GM12878 (cell line): ENCODE results near the gene PLXNA2.

ENCODE experiments used
- ATF7 ChIP-seq: fragments of 450-650 bp; IDR thresholded peaks from 2 replicates; pipeline ENCODE4 v1.6.1; 2016; ENCODE audit warnings: low read depth, mild to moderate bottlenecking
- EP300 ChIP-seq, 2 experiments: fragments of 150-350 bp in 1 of 2; IDR thresholded peaks; 2 replicates each; pipeline ENCODE4 v1.6.1; 2011 to 2012; ENCODE audit warnings: low read depth in 2 of 2, low read length in 2 of 2, borderline replicate concordance in 1 of 2, improper control_type of control experiment in 1 of 2, inconsistent platforms in 1 of 2; ENCODE audit not compliant: control insufficient read depth in 1 of 2
- EZH2 ChIP-seq: IDR thresholded peaks from 2 replicates; pipeline ENCODE4 v1.6.1; 2012; ENCODE audit warnings: low read depth, mild to moderate bottlenecking, control low read depth, inconsistent platforms, low read length, borderline replicate concordance; ENCODE audit not compliant: control insufficient read depth
- GABPA ChIP-seq: IDR thresholded peaks from 2 replicates; pipeline ENCODE4 v1.6.1; 2014; ENCODE audit warnings: antibody characterized with exemption, low read depth, mild to moderate bottlenecking, inconsistent platforms
- HDGF ChIP-seq: fragments of 450-650 bp; IDR thresholded peaks from 2 replicates; pipeline ENCODE4 v1.6.1; 2016; ENCODE audit warnings: antibody characterized with exemption
- KAT2A ChIP-seq: conservative IDR thresholded peaks from 2 replicates; pipeline ENCODE4 v1.6.1; 2011; ENCODE audit warnings: low read depth, low read length; ENCODE audit not compliant: control insufficient read depth
- POLR2A ChIP-seq: IDR thresholded peaks from 2 replicates; pipeline ENCODE4 v1.6.1; 2011; ENCODE audit warnings: low read depth, mild to moderate bottlenecking, low read length
- RAD21 ChIP-seq: IDR thresholded peaks from 2 replicates; pipeline ENCODE4 v1.6.1; 2011; ENCODE audit warnings: mild to moderate bottlenecking, low read depth, low read length, moderate library complexity; ENCODE audit not compliant: insufficient read depth
- TF ChIP-seq, protein P1 (sequence below), 3 experiments: IDR thresholded peaks in 2 of 3; conservative IDR thresholded peaks in 1 of 3; 2 replicates each; pipeline ENCODE4 v1.5.1; 2011; ENCODE audit warnings: low read depth in 3 of 3, low read length in 3 of 3, mild to moderate bottlenecking in 3 of 3, control low read depth in 2 of 3, moderate library complexity in 2 of 3, inconsistent platforms in 1 of 3, mixed read lengths in 1 of 3; ENCODE audit not compliant: control insufficient read depth in 2 of 3, insufficient read depth in 1 of 3; ENCODE audit errors: extremely low read depth in 1 of 3
- TF ChIP-seq, protein P2 (sequence below): IDR thresholded peaks from 2 replicates; pipeline ENCODE4 v1.6.1; 2011; ENCODE audit warnings: borderline replicate concordance, low read depth, mild to moderate bottlenecking, moderate library complexity, mixed read lengths, low read length; ENCODE audit not compliant: insufficient read depth; ENCODE audit errors: extremely low read length

DNA sequence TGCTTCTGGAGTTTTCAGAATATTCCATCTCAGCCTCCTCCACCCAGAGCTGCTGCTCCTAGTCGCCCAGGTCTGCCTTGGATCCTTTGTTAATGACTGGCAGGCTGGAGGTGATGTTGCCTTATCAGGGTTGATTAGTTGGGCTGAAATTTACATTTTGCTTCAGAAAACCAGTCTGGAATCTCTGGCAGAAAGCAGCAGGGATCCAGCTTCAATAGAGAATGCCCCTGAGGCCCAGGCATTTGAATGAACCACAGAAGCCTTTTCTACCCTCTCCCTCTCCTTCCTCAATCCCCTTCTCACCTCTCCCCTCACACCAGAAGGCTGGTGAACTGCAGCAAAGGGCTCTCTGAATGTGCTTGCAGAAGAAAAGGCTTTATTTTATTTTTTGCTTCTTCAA lies 83.2 kb downstream of the PLXNA2 start:
- TF ChIP-seq HDGF (no peak), EP300 (IDR thresholded peaks at IDR 0.05; ENCODE audit: borderline replicate concordance in 1 of 2, control insufficient read depth in 1 of 2, low read depth in 2 of 2, low read length in 2 of 2) (no peak), KAT2A (no peak), POLR2A (no peak), EZH2 (no peak), RAD21 (no peak), ATF7 (no peak), GABPA (no peak)
- TF ChIP-seq, protein P1, sequence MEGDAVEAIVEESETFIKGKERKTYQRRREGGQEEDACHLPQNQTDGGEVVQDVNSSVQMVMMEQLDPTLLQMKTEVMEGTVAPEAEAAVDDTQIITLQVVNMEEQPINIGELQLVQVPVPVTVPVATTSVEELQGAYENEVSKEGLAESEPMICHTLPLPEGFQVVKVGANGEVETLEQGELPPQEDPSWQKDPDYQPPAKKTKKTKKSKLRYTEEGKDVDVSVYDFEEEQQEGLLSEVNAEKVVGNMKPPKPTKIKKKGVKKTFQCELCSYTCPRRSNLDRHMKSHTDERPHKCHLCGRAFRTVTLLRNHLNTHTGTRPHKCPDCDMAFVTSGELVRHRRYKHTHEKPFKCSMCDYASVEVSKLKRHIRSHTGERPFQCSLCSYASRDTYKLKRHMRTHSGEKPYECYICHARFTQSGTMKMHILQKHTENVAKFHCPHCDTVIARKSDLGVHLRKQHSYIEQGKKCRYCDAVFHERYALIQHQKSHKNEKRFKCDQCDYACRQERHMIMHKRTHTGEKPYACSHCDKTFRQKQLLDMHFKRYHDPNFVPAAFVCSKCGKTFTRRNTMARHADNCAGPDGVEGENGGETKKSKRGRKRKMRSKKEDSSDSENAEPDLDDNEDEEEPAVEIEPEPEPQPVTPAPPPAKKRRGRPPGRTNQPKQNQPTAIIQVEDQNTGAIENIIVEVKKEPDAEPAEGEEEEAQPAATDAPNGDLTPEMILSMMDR (IDR thresholded peaks at IDR 0.05 in 2 of 3, conservative IDR thresholded peaks at IDR 0.05 in 1 of 3; ENCODE audit: control insufficient read depth in 2 of 3, extremely low read depth in 1 of 3, insufficient read depth in 1 of 3, low read depth in 3 of 3, low read length in 3 of 3), result no peak
- TF ChIP-seq, protein P2, sequence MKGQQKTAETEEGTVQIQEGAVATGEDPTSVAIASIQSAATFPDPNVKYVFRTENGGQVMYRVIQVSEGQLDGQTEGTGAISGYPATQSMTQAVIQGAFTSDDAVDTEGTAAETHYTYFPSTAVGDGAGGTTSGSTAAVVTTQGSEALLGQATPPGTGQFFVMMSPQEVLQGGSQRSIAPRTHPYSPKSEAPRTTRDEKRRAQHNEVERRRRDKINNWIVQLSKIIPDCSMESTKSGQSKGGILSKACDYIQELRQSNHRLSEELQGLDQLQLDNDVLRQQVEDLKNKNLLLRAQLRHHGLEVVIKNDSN, result no peak
